Activated T-helper 1 cell treated with anti-CD3 and anti-CD28 coated beads, Interleukin-2, amount 50 U/mL, for 16 hours (primary cell): ENCODE results near the gene NEU2.

Experiments
- DNase-seq, 2 donors: peaks; one replicate each; pipeline ENCODE4 v3.0.0-alpha.2; 2020; ENCODE audit warnings: low read depth in 1 of 2, low spot score in 1 of 2

The NEU2 gene

GRCh38 chr2:233075141-233075965 is 42.9 kb downstream of the NEU2 start:
- no peak for DNase-seq

- no peak for DNase-seq
Measured at GRCh38 chr2:233075966-233076339, 43.5 kb downstream of the NEU2 start.

- DNase-seq, result no peak
Measured at GRCh38 chr2:233076749-233077148, 44.3 kb downstream of the NEU2 start.

- DNase-seq, result no peak
Measured at GRCh38 chr2:233079473-233079877, 47.0 kb downstream of the NEU2 start.

- no peak for DNase-seq
Measured at GRCh38 chr2:233079953-233080835, 47.7 kb downstream of the NEU2 start.

- DNase-seq, result no peak
Measured at GRCh38 chr2:233080836-233081229, 48.4 kb downstream of the NEU2 start.

GRCh38 chr2:233081232-233081730 is 48.8 kb downstream of the NEU2 start:
- no peak for DNase-seq

- DNase-seq, result no peak
Measured at GRCh38 chr2:233081731-233082221, 49.3 kb downstream of the NEU2 start.

GRCh38 chr2:233082222-233082930 is 49.9 kb downstream of the NEU2 start:
- no peak for DNase-seq

- DNase-seq, result no peak
Measured at GRCh38 chr2:233082931-233083755, 50.7 kb downstream of the NEU2 start.

- no peak for DNase-seq
Measured at GRCh38 chr2:233083782-233084181, 51.3 kb downstream of the NEU2 start.

- no peak for DNase-seq
Measured at GRCh38 chr2:233084488-233084887, 52.0 kb downstream of the NEU2 start.
